ENCODE data around the gene CLEC4C. TPM values are rescaled to one million over a fixed set of nuclear protein-coding genes. Genes with fewer than 3 reads are reported as not detected.
"Not testable (repeated sequence)": the region's sequence is repeated elsewhere in the genome, so short reads cannot be mapped to it uniquely, and the experiment has no call there.

CLEC4C gene
- total and polyA plus RNA-seq, 2 donors (not counting 3 experiments of a cell fraction or from before 2014, with no cell fraction given), result not detected

GRCh38 chr12:7756993-7757392, 9.8 kb upstream of the CLEC4C start:
- no TSS peak for BruUV-seq (replicated peaks)
- H3K9me3 ChIP-seq (replicated peaks; ENCODE audit: control insufficient read depth, insufficient read depth, low read length), result no peaks in the 10 kb centered on the region

GRCh38 chr12:7755668-7756067, 8.5 kb upstream of the CLEC4C start:
- intact Hi-C loops (cut with micrococcal nuclease); H3K27ac ChIP-seq (ENCODE audit: insufficient read depth, low read depth, low read length); dilution Hi-C loops (cut with MboI; ENCODE audit: extremely low pct_ligation_motif_present, low sequenced_read_pairs); H3K9me1 ChIP-seq (replicated peaks; ENCODE audit: control insufficient read depth, extremely low read depth, insufficient read depth, low read length); FAIRE-seq; H3K36me3 ChIP-seq (ENCODE audit: control insufficient read depth in 2 of 2, extremely low read depth in 1 of 2, insufficient read depth in 2 of 2, low read length in 2 of 2); POLR2A ChIA-PET; CTCF ChIA-PET; DNase-seq (ENCODE audit: low read depth, low spot score); H3K79me2 ChIP-seq (ENCODE audit: control insufficient read depth, insufficient read depth, low read length); BruUV-seq (replicated peaks); H4K20me1 ChIP-seq (replicated peaks; ENCODE audit: control insufficient read depth, extremely low read depth, insufficient read depth, low read length); H3K4me3 ChIP-seq (replicated peaks in 1 of 3; ENCODE audit: insufficient read depth in 1 of 3, low read depth in 1 of 3, low read length in 3 of 3); H3K27me3 ChIP-seq (ENCODE audit: control insufficient read depth in 2 of 2, insufficient read depth in 2 of 2, low read length in 2 of 2); H3K4me1 ChIP-seq (ENCODE audit: control insufficient read depth, extremely low read depth, insufficient read depth, low read length); H2AFZ ChIP-seq (ENCODE audit: low read depth, low read length); H3K9me3 ChIP-seq (replicated peaks; ENCODE audit: control insufficient read depth, insufficient read depth, low read length); H3K9ac ChIP-seq (replicated peaks; ENCODE audit: extremely low read depth, insufficient read depth, low read length); H3K4me2 ChIP-seq (ENCODE audit: insufficient read depth, low read length): not testable (repeated sequence)

More at GRCh38 chr12:7756993-7757392, 9.8 kb upstream of the CLEC4C start:
- Histone ChIP-seq H3K9ac (replicated peaks; ENCODE audit: extremely low read depth, insufficient read depth, low read length) (no peak overlapping the region), H3K9me1 (replicated peaks; ENCODE audit: control insufficient read depth, extremely low read depth, insufficient read depth, low read length) (no peaks in the 10 kb centered on the region), H3K27ac (ENCODE audit: insufficient read depth, low read depth, low read length) (no peak overlapping the region), H3K36me3 (ENCODE audit: control insufficient read depth in 2 of 2, extremely low read depth in 1 of 2, insufficient read depth in 2 of 2, low read length in 2 of 2) (no peaks in the 10 kb centered on the region), H3K79me2 (ENCODE audit: control insufficient read depth, insufficient read depth, low read length) (no peaks in the 10 kb centered on the region), H4K20me1 (replicated peaks; ENCODE audit: control insufficient read depth, extremely low read depth, insufficient read depth, low read length) (no peaks in the 10 kb centered on the region), H3K27me3 (ENCODE audit: control insufficient read depth in 2 of 2, insufficient read depth in 2 of 2, low read length in 2 of 2) (no peaks in the 10 kb centered on the region), H2AFZ (ENCODE audit: low read depth, low read length) (no peak overlapping the region), H3K4me3 (replicated peaks in 1 of 3; ENCODE audit: insufficient read depth in 1 of 3, low read depth in 1 of 3, low read length in 3 of 3) (no peak overlapping the region), H3K4me1 (ENCODE audit: control insufficient read depth, extremely low read depth, insufficient read depth, low read length) (no peaks in the 10 kb centered on the region), H3K4me2 (ENCODE audit: insufficient read depth, low read length) (no peak overlapping the region)
- dilution Hi-C loops (cut with MboI; ENCODE audit: extremely low pct_ligation_motif_present, low sequenced_read_pairs), result no loop called here
- POLR2A ChIA-PET, result no interaction called here
- TF ChIP-seq MYC (IDR thresholded peaks at IDR 0.05; ENCODE audit: low read depth, low read length), result no peak
- no peak for TF ChIP-seq FOS (IDR thresholded peaks at IDR 0.05; ENCODE audit: borderline replicate concordance, insufficient read depth, low read length)
- CTCF ChIA-PET, result no interaction called here
- DNase-seq (ENCODE audit: low read depth, low spot score) (no peak), FAIRE-seq (no peak)
- intact Hi-C loops (cut with micrococcal nuclease), result no loop called here

GRCh38 chr12:7751941-7752922, 5.1 kb upstream of the CLEC4C start:
- H3K27me3 ChIP-seq (ENCODE audit: control insufficient read depth in 2 of 2, insufficient read depth in 2 of 2, low read length in 2 of 2); H3K4me3 ChIP-seq (replicated peaks in 1 of 3; ENCODE audit: insufficient read depth in 1 of 3, low read depth in 1 of 3, low read length in 3 of 3); H3K9me3 ChIP-seq (replicated peaks; ENCODE audit: control insufficient read depth, insufficient read depth, low read length); H3K27ac ChIP-seq (ENCODE audit: insufficient read depth, low read depth, low read length); DNase-seq (ENCODE audit: low read depth, low spot score); H3K9me1 ChIP-seq (replicated peaks; ENCODE audit: control insufficient read depth, extremely low read depth, insufficient read depth, low read length); H3K79me2 ChIP-seq (ENCODE audit: control insufficient read depth, insufficient read depth, low read length); H3K36me3 ChIP-seq (ENCODE audit: control insufficient read depth in 2 of 2, extremely low read depth in 1 of 2, insufficient read depth in 2 of 2, low read length in 2 of 2); H3K4me1 ChIP-seq (ENCODE audit: control insufficient read depth, extremely low read depth, insufficient read depth, low read length); CTCF ChIA-PET; BruUV-seq (replicated peaks); dilution Hi-C loops (cut with MboI; ENCODE audit: extremely low pct_ligation_motif_present, low sequenced_read_pairs); intact Hi-C loops (cut with micrococcal nuclease); POLR2A ChIA-PET; H3K4me2 ChIP-seq (ENCODE audit: insufficient read depth, low read length); FAIRE-seq; H3K9ac ChIP-seq (replicated peaks; ENCODE audit: extremely low read depth, insufficient read depth, low read length); H4K20me1 ChIP-seq (replicated peaks; ENCODE audit: control insufficient read depth, extremely low read depth, insufficient read depth, low read length); H2AFZ ChIP-seq (ENCODE audit: low read depth, low read length): not testable (repeated sequence)
